ENCODE results near the gene PQBP1.

Gene PQBP1

GRCh38 chrX:48924270-48924669 is 26.5 kb downstream of the PQBP1 start:
- Histone ChIP-seq H3K36me3 (ENCODE audit: control insufficient read depth, insufficient read depth, low read length) (peaks cover 30% of the 10 kb centered on the region), H3K4me3 (ENCODE audit: extremely low read depth, insufficient read depth, low read length, poor library complexity, severe bottlenecking) (no peak overlapping the region), H3K9me3 (ENCODE audit: control insufficient read depth, low read length) (no peaks in the 10 kb centered on the region), H3K27ac (ENCODE audit: low read depth, low read length, severe bottlenecking) (no peak overlapping the region), H3K4me1 (ENCODE audit: control insufficient read depth, insufficient read depth, low read length, poor library complexity, severe bottlenecking) (peaks cover 16% of the 10 kb centered on the region)
- WGBS, 2 experiments (ENCODE audit: insufficient coverage in 2 of 2) = 100% methylated on average over 4 of the region's 5 CpGs; no CpG with 5 or more reads in 1 of the 2 experiments

- H3K4me3 ChIP-seq (ENCODE audit: extremely low read depth, insufficient read depth, low read length, poor library complexity, severe bottlenecking) = no peak overlapping the region
- 40% methylated on average over 1 of the region's 5 CpGs; no CpG with 5 or more reads in 1 of the 2 experiments for WGBS, 2 experiments (ENCODE audit: insufficient coverage in 2 of 2)
- peaks cover 36% of the 10 kb centered on the region for H3K36me3 ChIP-seq (ENCODE audit: control insufficient read depth, insufficient read depth, low read length)
- H3K9me3 ChIP-seq (ENCODE audit: control insufficient read depth, low read length) = no peaks in the 10 kb centered on the region
- peaks cover 3% of the 10 kb centered on the region for H3K4me1 ChIP-seq (ENCODE audit: control insufficient read depth, insufficient read depth, low read length, poor library complexity, severe bottlenecking)
- no peak overlapping the region for H3K27ac ChIP-seq (ENCODE audit: low read depth, low read length, severe bottlenecking)
Observed at GRCh38 chrX:48927123-48927522, 29.4 kb downstream of the PQBP1 start.

GRCh38 chrX:48927736-48928382 is 30.1 kb downstream of the PQBP1 start:
- WGBS, 2 experiments (ENCODE audit: insufficient coverage in 2 of 2) = 17% methylated on average over 1 of the region's 2 CpGs; no CpG with 5 or more reads in 1 of the 2 experiments
- no peak overlapping the region for H3K4me3 ChIP-seq (ENCODE audit: extremely low read depth, insufficient read depth, low read length, poor library complexity, severe bottlenecking)
- H3K27ac ChIP-seq (ENCODE audit: low read depth, low read length, severe bottlenecking) = no peak overlapping the region
- no peaks in the 10 kb centered on the region for H3K9me3 ChIP-seq (ENCODE audit: control insufficient read depth, low read length)
- no peaks in the 10 kb centered on the region for H3K4me1 ChIP-seq (ENCODE audit: control insufficient read depth, insufficient read depth, low read length, poor library complexity, severe bottlenecking)
- peaks cover 35% of the 10 kb centered on the region for H3K36me3 ChIP-seq (ENCODE audit: control insufficient read depth, insufficient read depth, low read length)

GRCh38 chrX:48933757-48934156 is 36.0 kb downstream of the PQBP1 start:
- Histone ChIP-seq H3K4me3 (ENCODE audit: extremely low read depth, insufficient read depth, low read length, poor library complexity, severe bottlenecking) (no peak overlapping the region), H3K36me3 (ENCODE audit: control insufficient read depth, insufficient read depth, low read length) (peaks cover 43% of the 10 kb centered on the region), H3K27ac (ENCODE audit: low read depth, low read length, severe bottlenecking) (no peak overlapping the region), H3K9me3 (ENCODE audit: control insufficient read depth, low read length) (no peaks in the 10 kb centered on the region), H3K4me1 (ENCODE audit: control insufficient read depth, insufficient read depth, low read length, poor library complexity, severe bottlenecking) (no peaks in the 10 kb centered on the region)
- 100% methylated on average over 1 of the region's 2 CpGs for WGBS, 2 experiments (ENCODE audit: insufficient coverage in 2 of 2)

GRCh38 chrX:48934581-48935300 is 37.0 kb downstream of the PQBP1 start:
- WGBS, 2 experiments (ENCODE audit: insufficient coverage in 2 of 2) = 76% methylated on average over 2 of the region's 7 CpGs; no CpG with 5 or more reads in 1 of the 2 experiments
- no peaks in the 10 kb centered on the region for H3K4me1 ChIP-seq (ENCODE audit: control insufficient read depth, insufficient read depth, low read length, poor library complexity, severe bottlenecking)

GRCh38 chrX:48935301-48935670 is 37.6 kb downstream of the PQBP1 start:
- no peak overlapping the region for H3K4me3 ChIP-seq (ENCODE audit: extremely low read depth, insufficient read depth, low read length, poor library complexity, severe bottlenecking)
- no CpG with 5 or more reads among the region's 1 CpG for WGBS, 2 experiments (ENCODE audit: insufficient coverage in 2 of 2)
- H3K9me3 ChIP-seq (ENCODE audit: control insufficient read depth, low read length) = no peaks in the 10 kb centered on the region
- H3K36me3 ChIP-seq (ENCODE audit: control insufficient read depth, insufficient read depth, low read length) = peaks cover 49% of the 10 kb centered on the region
- H3K4me1 ChIP-seq (ENCODE audit: control insufficient read depth, insufficient read depth, low read length, poor library complexity, severe bottlenecking) = no peaks in the 10 kb centered on the region
- no peak overlapping the region for H3K27ac ChIP-seq (ENCODE audit: low read depth, low read length, severe bottlenecking)

More at GRCh38 chrX:48934581-48935300, 37.0 kb downstream of the PQBP1 start:
- H3K36me3 ChIP-seq (ENCODE audit: control insufficient read depth, insufficient read depth, low read length) = peaks cover 47% of the 10 kb centered on the region
- H3K27ac ChIP-seq (ENCODE audit: low read depth, low read length, severe bottlenecking) = no peak overlapping the region
- H3K9me3 ChIP-seq (ENCODE audit: control insufficient read depth, low read length) = no peaks in the 10 kb centered on the region
- no peak overlapping the region for H3K4me3 ChIP-seq (ENCODE audit: extremely low read depth, insufficient read depth, low read length, poor library complexity, severe bottlenecking)

GRCh38 chrX:48936429-48937053 is 38.8 kb downstream of the PQBP1 start:
- Histone ChIP-seq H3K27ac (ENCODE audit: low read depth, low read length, severe bottlenecking) (no peak overlapping the region), H3K4me1 (ENCODE audit: control insufficient read depth, insufficient read depth, low read length, poor library complexity, severe bottlenecking) (no peaks in the 10 kb centered on the region), H3K9me3 (ENCODE audit: control insufficient read depth, low read length) (no peaks in the 10 kb centered on the region), H3K36me3 (ENCODE audit: control insufficient read depth, insufficient read depth, low read length) (peaks cover 52% of the 10 kb centered on the region), H3K4me3 (ENCODE audit: extremely low read depth, insufficient read depth, low read length, poor library complexity, severe bottlenecking) (no peak overlapping the region)
- WGBS, 2 experiments (ENCODE audit: insufficient coverage in 2 of 2) = 95 to 100% methylated on average over 4 to 6 of the region's 8 CpGs

- H3K4me3 ChIP-seq (ENCODE audit: extremely low read depth, insufficient read depth, low read length, poor library complexity, severe bottlenecking) = no peak overlapping the region
- WGBS, 2 experiments (ENCODE audit: insufficient coverage in 2 of 2) = 7 to 57% methylated on average over 3 of the region's 9 CpGs
- H3K4me1 ChIP-seq (ENCODE audit: control insufficient read depth, insufficient read depth, low read length, poor library complexity, severe bottlenecking) = no peaks in the 10 kb centered on the region
- peaks cover 54% of the 10 kb centered on the region for H3K36me3 ChIP-seq (ENCODE audit: control insufficient read depth, insufficient read depth, low read length)
- H3K9me3 ChIP-seq (ENCODE audit: control insufficient read depth, low read length) = no peaks in the 10 kb centered on the region
- no peak overlapping the region for H3K27ac ChIP-seq (ENCODE audit: low read depth, low read length, severe bottlenecking)
Observed at GRCh38 chrX:48937054-48937907, 39.6 kb downstream of the PQBP1 start.

GRCh38 chrX:48938721-48939425 is 41.1 kb downstream of the PQBP1 start:
- no peak overlapping the region for H3K4me3 ChIP-seq (ENCODE audit: extremely low read depth, insufficient read depth, low read length, poor library complexity, severe bottlenecking)

More at GRCh38 chrX:48938721-48939425, 41.1 kb downstream of the PQBP1 start:
- H3K4me1 ChIP-seq (ENCODE audit: control insufficient read depth, insufficient read depth, low read length, poor library complexity, severe bottlenecking) = no peaks in the 10 kb centered on the region
- 75% methylated on average over 1 of the region's 1 CpG; no CpG with 5 or more reads in 1 of the 2 experiments for WGBS, 2 experiments (ENCODE audit: insufficient coverage in 2 of 2)
- no peak overlapping the region for H3K27ac ChIP-seq (ENCODE audit: low read depth, low read length, severe bottlenecking)
- peaks cover 52% of the 10 kb centered on the region for H3K36me3 ChIP-seq (ENCODE audit: control insufficient read depth, insufficient read depth, low read length)
- H3K9me3 ChIP-seq (ENCODE audit: control insufficient read depth, low read length) = no peaks in the 10 kb centered on the region

Measured in mesodermal cell (in vitro differentiated cells).